Right forelimb (tissue), 1 donor: Measurements from ENCODE around the gene SWAP70.
"Not testable (repeated sequence)": the region's sequence is repeated elsewhere in the genome, so short reads cannot be mapped to it uniquely, and the experiment has no call there.

Source experiments
- DNase-seq: peaks from one replicate; pipeline ENCODE4 v3.0.0-alpha.2; 2018

Gene SWAP70

DNA sequence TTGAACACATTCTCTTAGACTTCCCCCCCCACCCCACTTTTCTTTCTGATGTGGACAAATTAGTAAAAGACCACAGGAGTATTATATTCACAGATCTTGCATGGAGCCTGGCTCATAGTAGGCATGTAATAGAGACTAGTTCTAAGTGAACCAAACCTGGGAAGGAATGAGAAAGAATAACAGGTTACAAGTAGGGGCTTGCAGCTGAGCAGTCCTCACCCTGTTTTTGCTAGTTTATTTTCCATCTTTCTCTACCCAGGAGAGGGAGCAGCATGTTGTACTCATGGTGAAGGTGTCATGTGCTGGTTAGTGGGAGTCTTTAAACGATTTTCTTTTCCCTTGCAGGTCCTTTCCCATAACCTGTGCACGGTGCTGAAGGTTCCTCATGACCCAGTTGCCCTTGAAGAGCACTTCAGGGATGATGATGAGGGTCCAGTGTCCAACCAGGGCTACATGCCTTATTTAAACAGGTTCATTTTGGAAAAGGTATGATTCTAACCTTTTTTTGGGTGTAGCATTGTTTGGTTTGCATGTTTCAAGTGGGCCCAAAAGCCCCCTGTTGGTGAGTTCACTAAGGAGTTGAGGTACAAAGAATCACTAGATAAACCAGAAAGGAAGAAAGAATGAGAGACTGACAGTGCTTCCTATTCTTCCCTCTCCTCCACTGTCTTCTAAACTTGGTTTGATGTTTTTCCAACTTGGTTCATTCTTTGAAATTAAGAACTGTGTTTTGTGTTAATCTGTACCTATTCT, 30.1 kb downstream of the SWAP70 start:
- no peak for DNase-seq

DNA sequence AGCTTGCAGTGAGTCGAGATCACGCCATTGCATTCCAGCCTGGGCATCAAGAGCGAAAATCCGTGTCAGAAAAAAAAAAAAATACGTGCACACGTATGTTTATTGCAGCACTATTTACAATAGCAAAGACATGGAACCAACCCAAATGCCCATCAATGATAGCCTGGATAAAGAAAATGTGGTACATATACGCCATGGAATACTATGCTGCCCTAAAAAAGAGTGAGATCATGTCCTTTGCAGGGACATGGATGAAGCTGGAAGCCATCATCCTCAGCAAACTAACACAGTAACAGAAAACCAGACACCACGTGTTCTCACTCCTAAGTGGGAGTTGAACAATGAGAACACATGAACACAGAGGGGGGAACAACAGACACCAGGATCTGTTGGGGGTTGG, 31.4 kb downstream of the SWAP70 start:
- not testable (repeated sequence) for DNase-seq

DNA sequence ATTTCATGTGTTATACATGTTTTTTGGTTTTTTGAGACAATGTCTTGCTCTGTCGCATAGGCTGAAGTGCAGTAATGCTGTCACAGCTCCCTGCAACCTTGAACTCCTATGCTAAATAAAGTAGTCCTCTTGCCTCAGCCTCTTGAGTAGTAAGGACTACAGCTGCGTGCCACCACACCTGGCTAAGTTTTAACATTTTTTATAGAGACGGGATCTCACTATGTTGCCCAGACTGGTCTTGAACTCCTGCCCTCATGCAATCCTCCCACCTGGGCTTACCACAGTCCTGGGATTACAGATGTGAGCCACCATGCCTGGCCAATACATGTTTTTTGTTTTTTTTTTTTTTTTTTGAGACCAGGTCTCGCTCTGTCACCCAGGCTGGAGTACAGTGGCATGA, 33.9 kb downstream of the SWAP70 start:
- no peak for DNase-seq

DNA sequence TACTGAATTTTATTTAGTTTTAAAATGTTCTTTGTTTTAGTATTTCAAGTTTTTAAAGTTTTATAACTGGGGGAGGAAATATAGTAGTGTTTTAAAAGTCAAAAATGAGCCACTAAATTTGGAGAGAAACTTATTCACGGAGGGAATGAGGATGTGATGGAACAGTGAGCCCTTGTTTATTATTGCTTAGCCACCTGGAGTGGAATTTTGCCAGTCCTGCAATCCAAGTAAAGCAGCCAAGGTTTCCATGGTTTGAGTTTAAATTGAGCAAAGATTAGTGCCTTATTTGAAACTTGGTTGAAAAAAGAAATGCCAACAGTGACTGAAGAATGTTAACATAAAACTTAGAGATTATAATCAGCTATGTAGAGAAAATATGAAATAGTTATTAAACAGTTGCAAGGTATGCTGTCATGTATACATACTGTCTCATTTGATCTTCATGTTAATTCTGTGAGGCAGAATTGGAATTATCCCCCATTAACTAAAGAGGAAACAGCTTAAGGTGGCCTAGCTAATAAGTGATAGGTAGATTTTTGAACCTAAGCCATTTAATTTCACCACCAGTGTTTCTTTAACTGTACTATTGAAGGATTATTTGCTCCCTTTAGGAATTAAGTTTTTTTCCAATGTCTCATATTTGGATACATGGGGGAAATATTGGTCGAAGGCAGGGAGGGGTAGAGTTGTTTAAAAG, 36.4 kb downstream of the SWAP70 start:
- no peak for DNase-seq

DNA sequence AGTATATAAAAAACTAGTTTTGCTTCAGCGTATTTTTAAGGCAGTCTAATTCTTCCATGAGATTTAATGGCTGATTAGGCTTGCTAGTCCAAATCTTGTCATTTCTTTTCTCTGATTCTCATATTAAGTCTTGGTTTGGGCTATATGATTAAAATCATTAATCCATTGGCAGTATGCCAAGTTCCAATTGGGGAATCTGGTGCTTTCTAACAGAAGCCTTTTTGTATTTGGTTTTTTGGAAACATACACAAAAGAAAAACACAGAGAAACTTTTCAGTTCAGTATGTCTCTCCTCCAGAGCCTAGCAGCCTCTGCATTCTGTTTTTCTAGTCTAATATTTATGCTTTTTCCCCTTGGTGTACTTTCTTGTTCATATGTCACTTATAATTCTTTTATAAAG, 37.9 kb downstream of the SWAP70 start:
- DNase-seq, result no peak

DNA sequence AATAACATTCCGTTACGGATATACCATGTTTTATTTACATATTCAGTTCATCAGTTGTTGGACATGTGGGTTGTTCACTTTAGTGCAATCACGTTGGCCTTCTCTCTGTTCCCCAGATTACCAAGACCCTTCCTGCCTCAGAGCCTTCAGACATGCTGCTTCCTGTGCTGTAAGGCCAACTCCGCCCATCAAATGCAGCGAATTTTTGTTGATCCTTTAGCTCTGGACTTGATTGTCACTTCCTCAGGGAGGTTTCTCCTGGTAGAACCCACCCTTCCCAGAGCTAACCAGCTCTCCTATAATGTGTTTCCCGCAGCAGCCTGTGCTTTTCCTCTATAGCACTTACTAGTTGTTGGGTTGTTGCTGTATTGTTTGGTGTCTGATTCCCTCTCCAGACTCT, 39.4 kb downstream of the SWAP70 start:
- DNase-seq, result no peak

DNA sequence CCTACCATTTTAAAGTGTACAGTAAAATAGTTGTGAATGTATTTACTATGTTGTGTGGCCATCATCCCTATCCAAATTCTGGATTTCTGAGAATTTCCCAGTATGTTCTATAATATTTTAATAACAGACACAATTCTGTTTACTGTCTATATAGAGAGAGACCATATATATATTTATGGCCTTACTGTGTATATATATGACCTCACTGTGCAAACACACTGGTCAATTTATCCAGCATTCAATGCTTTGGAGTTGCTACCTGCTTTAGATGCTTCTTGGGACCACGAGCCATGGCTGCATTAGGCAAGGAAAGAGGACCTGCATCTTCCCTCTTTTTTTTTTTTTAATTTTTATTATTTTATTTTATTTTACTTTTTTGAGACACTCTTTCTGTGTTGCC, 40.2 kb downstream of the SWAP70 start:
- DNase-seq, result no peak

DNA sequence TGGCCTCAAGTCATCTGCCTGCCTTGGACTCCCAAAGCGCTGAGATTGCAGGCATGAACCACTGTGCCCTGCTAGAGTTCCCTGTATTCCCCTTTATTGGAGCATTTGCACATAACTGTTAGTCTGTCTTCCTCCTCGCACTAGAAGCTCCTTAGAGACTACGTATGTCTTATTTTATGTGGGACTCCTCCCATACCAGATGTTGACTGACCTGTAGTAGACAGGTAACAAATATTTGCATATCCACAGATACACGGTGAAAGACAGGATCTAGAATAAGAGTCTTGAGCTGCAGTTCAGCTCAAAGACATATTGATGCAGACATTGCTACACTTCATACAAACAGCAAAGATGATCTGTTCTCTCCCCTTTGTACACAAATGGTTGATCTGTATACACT, 40.7 kb downstream of the SWAP70 start:
- DNase-seq, result no peak

DNA sequence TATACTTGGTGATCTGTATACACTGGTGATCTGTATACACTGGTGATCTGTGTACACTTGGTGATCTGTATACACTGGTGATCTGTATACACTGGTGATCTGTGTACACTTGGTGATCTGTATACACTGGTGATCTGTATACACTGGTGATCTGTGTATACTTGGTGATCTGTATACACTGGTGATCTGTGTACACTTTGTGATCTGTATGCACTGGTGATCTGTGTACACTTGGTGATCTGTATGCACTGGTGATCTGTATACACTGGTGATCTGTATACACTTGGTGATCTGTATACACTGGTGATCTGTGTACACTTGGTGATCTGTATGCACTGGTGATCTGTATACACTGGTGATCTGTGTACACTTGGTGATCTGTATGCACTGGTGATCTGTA, 41.5 kb downstream of the SWAP70 start:
- not testable (repeated sequence) for DNase-seq

DNA sequence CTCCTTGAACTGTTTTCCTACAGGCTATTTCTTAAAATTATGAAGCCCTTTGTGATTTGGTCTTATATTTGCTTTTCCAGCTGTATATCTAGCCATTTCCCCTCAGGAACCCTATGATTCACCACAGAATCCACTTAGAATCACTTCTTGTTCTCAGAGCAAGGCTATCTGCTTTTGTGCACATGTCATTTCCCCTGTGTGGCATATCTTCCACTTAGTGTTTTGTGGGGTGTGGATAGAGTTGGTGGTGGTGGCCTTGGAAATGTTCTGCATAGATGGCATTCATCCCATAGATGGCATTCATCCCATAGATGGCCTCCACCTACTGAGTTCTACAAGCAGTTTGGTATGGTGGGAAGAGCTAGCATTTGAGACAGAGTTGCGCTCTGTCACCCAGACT, 44.7 kb downstream of the SWAP70 start:
- DNase-seq, result no peak

DNA sequence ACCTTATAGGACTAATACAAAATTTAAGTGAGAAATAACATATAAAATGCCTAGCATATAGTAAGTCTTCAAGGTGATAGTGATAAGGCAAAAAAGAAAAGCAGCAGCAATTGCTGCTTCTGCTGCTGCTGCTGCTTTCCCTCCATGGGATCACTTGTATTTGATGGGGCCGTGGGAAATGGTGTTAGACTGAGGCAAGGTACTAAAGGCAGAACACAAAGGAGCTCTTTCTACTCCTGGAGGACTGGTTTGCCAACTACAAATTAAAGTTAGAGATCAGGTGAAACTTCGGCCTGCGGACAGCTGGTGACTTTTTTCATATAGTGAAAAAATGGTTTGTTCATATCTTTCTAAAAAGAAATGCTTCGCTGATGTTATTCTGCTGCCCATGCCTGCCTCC, 46.3 kb downstream of the SWAP70 start:
- no peak for DNase-seq

DNA sequence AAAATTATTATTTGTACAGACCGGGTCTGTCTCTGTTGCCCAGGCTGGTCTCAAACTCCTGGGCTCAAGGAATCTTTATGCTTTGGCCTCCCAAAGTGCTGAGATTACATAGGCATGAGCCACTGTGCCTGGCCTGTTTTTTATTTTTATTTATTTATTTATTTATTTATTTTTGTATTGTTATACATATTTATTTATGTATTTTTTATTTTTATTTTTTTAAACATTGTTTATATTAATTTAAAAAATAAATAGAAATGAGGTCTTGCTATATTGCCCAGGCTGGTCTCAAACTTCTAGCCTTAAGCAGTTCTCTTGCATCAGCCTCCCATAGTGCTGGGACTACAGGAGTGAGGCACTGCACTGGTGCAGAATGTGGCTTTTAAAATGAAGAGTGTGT, 47.0 kb downstream of the SWAP70 start:
- no peak for DNase-seq

DNA sequence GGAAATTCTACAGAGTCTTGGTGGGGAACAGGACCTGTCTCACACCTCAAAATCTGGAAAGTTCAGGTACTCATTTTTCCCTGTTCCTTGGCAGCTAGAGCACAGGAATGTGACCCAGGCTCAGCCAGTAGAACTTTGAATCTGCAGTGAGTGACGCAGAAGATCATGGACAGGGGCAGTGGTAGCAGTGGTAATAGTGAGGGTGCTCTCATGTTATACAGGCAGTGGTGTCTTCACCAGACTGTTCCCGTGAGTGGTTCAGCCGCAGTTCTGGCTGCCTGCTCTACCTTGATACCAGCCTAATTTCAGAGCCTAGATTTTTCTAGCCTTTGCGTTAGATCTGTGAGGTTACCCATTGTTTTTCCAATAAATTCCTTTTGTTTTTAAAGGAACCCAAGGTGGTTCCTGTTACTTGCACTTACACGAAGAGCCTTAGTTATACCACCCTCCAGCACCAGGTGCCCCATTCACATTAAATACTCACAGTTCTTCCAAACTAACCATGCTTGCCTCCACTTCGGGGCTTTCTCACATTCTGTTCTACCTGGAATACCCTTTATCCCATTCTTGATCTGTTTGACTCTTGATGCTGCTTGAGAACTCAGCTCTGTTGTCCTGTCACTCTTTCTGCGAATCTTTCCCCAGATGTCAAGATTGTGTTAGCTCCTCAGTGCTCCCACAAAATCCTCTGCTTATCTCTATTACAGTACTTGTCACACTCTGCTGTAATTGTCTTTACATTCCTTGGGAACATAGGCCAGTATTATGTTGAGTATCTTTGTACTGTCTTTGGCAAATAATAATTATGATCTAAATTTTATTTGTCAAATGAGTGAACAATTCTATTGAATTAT, 47.8 kb downstream of the SWAP70 start:
- DNase-seq, result no peak

DNA sequence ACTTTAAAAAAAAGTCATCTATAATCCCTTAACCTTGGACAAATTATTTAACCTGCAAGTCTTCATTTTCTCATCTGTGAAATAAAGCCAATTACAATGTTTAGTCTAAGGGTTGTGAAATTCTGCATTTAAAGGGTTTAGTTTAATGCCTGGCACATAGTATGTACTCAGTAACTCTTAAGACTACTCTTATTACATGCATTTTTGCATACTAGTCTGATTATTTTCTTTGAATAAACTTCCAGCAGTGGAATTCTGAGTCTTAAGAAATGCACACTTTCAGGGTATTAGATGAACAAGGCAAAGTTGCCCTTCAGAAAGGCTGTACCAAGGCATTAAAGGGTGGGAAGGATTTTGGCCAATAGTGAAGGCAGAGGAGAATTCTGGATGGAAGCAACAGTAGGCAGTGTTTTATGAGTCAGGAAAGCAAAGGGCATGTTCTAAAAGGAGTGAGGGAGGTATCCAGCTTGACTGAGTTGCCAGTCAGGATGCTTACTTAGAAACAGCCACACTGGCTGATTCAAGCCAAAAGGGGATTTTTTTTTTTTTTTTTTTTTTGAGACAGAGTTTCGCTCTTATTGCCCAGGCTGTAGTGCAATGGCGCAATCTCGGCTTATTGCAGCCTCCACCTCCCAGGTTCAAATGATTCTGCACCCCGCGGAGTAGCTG, 50.5 kb downstream of the SWAP70 start:
- DNase-seq, result no peak

DNA sequence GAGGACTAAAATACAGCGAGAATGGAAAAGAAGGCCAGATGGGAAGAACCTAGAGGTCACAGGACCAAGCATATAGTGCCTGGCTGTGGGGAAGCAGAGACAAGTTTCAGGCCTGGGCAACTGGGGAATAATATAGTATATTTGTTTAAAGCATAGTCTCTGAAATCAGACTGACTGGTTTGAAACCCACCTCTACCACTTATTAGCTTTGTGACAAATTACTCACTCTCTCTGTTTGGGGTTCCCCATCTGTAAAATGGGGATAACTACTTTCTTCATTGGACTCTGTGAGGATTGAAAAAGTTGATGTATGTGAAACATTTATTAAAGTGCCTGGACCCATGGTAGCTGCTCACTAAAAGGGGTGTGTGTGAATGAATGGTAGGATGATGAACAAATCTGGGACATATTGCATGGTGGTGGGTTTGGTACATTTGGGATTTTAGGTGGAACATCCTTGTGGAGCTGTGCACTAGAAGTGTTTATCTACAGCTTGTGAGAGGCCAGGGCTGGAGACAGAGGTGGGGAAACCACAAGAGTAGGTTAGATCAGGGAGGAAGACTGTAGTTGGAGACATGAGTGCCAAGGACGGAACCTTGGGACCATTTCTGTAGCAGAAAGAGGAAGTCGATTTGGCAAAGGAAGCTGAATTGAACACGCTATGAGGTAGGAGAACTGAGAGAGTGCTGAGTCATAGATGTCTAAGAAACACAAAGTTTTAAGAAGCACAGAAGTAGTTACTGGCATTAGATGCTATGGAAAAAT, 52.6 kb downstream of the SWAP70 start:
- no peak for DNase-seq

DNA sequence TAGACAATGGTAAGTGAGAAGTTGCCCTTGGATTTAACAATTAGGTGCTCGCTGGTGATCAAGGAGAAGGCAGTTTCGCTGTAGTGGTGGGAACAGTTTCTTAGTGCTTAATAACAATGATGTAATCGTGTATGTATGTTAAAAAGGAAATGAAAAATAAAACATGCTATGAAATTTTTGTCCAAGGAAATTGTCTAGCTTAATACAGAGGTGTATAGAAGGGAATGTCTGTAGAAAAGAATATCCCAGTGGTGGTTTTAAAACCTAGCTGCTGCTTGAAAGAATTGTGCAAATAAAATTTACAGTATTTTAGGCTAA, 53.1 kb downstream of the SWAP70 start:
- DNase-seq, result no peak

DNA sequence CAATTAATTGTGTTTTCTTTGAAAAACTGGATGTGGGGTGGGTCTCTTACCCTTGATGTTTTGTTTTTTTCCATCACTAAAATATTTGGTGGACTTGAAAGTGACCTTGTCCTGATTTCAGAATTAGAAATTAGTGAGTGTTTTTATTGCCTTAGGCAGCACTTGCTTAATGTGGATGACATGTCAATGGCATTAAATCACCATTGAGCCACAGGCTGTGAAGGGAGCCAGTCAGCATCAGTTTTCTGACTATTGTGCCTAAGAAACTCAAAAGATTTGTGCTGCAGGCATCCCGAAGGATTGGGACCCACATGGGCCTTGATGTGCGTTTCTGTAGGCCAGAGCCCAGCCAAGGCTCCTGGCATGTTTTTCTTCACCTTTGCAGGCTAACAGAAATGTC, 53.8 kb downstream of the SWAP70 start:
- no peak for DNase-seq

DNA sequence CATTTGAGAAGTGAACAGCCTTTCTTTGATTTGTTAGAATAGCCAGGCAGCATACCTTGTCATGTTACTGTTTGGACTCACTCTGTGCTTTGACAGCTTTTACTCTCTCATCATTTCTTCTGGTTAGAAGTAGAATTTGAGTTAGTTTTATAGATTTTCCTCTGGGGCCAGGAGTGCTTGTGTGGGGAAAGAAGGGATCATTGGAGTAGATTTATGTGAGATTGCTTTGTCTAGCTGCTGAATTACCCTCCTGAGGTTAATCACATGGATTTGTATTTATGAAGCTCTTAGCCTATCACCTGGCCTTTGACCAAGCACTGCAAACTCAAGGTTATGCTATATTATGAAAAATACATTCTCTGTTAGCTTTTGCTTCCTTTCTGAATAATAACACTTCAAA, 54.3 kb downstream of the SWAP70 start:
- DNase-seq, result no peak

DNA sequence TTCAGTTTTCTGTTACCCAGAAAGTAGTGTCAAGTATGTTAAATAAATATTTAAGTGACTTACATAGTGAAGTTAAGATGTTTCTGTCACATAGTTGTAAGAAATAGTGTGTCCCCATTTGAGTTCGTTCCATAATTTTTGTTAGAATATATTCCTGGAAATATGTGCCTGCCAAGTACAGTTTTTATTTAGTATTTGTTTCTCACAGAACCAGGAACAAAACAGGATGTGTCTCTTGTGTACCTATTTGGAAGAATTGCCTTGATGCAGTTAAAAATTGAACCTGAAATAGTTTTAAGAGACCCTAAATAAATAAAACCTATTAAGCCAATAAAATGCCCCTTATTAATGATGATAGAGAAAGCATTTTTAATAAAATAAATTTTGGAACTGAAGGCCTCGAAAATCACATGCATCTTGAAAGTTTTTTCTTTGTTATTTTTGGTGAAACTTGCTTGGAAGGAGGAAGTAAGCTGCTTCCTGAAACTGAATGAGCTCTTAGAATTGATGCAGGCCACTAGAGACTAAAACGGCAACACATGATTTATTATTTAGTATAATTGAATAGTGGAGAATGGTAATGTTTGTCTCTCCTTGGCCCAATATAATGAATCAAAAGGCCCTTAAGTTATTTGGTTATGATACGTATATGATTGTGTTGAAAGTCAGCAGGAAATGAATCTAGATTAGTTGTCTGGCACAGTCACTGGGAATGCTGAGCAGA, 55.9 kb downstream of the SWAP70 start:
- DNase-seq, result no peak

DNA sequence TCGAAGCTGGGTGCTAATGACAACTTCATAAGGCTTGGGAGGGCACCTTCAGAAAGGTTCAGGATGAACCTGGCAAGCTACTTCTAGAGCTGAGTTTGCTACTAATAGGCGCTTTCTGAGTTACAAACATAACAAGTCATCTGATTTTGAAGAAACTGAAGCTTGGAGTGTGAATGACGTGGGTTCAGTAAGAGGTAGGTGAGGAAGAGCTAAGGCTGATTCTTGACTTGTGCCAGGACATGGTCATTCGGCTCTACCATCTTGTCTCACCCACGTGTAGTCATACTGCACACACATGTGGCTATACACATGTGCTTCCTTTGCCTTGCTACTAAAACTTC, 56.4 kb downstream of the SWAP70 start:
- DNase-seq, result no peak

DNA sequence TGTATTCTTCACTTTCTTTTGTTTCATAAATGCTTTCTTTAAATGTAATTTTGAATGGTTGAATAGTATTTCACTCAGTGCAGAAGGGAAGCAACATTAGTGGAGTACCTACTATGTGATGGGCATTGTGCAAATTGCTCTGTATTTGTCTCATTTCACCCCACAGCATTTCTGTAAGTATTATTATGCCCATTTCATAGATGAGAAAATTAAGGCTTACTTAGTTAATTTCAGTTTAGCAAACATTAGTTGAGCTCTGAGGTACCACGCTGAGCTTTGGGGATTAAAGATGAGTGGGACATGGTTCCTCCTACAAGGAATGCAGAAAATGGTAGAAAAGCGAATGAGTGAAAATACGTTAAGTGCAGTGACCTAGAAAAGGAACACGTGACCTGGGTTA, 58.1 kb downstream of the SWAP70 start:
- DNase-seq, result no peak

DNA sequence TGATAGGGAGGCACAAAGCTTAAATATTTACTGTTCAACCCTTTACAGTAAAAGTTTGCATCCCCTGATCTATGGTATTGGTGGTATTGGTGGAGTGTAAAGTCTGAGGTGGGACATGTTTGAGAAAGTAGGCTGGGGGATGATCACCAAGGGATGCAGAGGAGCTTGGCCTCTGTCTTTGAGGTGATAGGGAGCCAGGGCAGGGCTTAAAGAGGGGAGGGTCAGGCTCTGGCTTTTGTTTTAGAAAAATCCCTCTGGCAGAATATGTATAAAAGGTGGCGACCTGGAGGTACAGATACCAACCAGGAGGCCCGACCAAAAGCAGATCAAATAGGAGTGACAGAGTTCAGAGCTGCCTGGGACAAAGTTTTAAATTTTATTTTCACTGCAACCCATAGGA, 59.0 kb downstream of the SWAP70 start:
- DNase-seq, result no peak
